Liver (tissue), 9 donors: Measurements from ENCODE around the gene GALNT14. TPM values are rescaled to one million over a fixed set of nuclear protein-coding genes. Genes with fewer than 3 reads are reported as not detected.

Source experiments
- DNase-seq: peaks from one replicate; pipeline ENCODE4 v3.0.0-alpha.2; 2017; ENCODE audit warnings: low spot score
- H3K27ac ChIP-seq, 2 donors: one replicate each; pipeline ENCODE4 v1.7.0; 2013; ENCODE audit warnings: inconsistent platforms in 2 of 2, low read length in 2 of 2, control low read depth in 1 of 2, low read depth in 1 of 2, mild to moderate bottlenecking in 1 of 2
- H3K27me3 ChIP-seq, 4 donors: one replicate each; pipeline versions ENCODE4 v1.6.1 to v1.7.0; 2013; ENCODE audit warnings: low read length in 3 of 4, inconsistent platforms in 1 of 4, mild to moderate bottlenecking in 1 of 4, moderate library complexity in 1 of 4; ENCODE audit not compliant: control insufficient read depth in 4 of 4, insufficient read depth in 4 of 4
- H3K36me3 ChIP-seq, 4 donors: one replicate each; pipeline versions ENCODE4 v1.6.1 to v1.7.0; 2013; ENCODE audit warnings: low read length in 3 of 4, mild to moderate bottlenecking in 3 of 4, low read depth in 1 of 4, moderate library complexity in 1 of 4; ENCODE audit not compliant: control insufficient read depth in 4 of 4, insufficient read depth in 3 of 4
- H3K4me1 ChIP-seq, 4 donors: one replicate each; pipeline versions ENCODE4 v1.6.1 to v1.7.0; 2013; ENCODE audit warnings: low read length in 3 of 4, mild to moderate bottlenecking in 3 of 4, moderate library complexity in 1 of 4; ENCODE audit not compliant: control insufficient read depth in 4 of 4, insufficient read depth in 4 of 4
- H3K4me3 ChIP-seq, 3 donors: one replicate each; pipeline versions ENCODE4 v1.6.1 to v1.7.0; 2013; ENCODE audit warnings: low read length in 3 of 3, control low read depth in 1 of 3, low read depth in 1 of 3, mild to moderate bottlenecking in 1 of 3
- H3K9ac ChIP-seq, 2 donors: one replicate each; pipeline ENCODE4 v1.7.0; 2013; ENCODE audit warnings: low read length in 2 of 2, mild to moderate bottlenecking in 2 of 2, moderate library complexity in 2 of 2, control low read depth in 1 of 2, low read depth in 1 of 2
- H3K9me3 ChIP-seq, 4 donors: one replicate each; pipeline versions ENCODE4 v1.6.1 to v1.7.0; 2013; ENCODE audit warnings: low read length in 3 of 4; ENCODE audit not compliant: control insufficient read depth in 4 of 4
- ATF3 ChIP-seq: IDR thresholded peaks from 2 replicates; pipeline ENCODE4 v1.6.1; 2016; ENCODE audit warnings: antibody characterized with exemption
- CTCF ChIP-seq: fragments of 150-350 bp; IDR thresholded peaks from 2 replicates; pipeline ENCODE4 v1.5.1; 2017; ENCODE audit warnings: improper control_type of control experiment, low read depth, low read length; ENCODE audit not compliant: missing input control
- EGR1 ChIP-seq, 2 donors: IDR thresholded peaks; 2 replicates each; pipeline ENCODE4 v1.6.1; 2016 to 2018; ENCODE audit warnings: antibody characterized with exemption in 2 of 2, low read depth in 2 of 2
- FOXA1 ChIP-seq: IDR thresholded peaks from 2 replicates; pipeline ENCODE4 v1.6.1; 2016; ENCODE audit warnings: antibody characterized with exemption
- FOXA2 ChIP-seq: IDR thresholded peaks from 2 replicates; pipeline ENCODE4 v1.6.1; 2016; ENCODE audit warnings: antibody characterized with exemption
- GABPA ChIP-seq, 2 donors: IDR thresholded peaks in 1 of 2; conservative IDR thresholded peaks in 1 of 2; 2 replicates each; pipeline ENCODE4 v1.6.1; 2016; ENCODE audit warnings: antibody characterized with exemption in 2 of 2, mild to moderate bottlenecking in 1 of 2, moderate library complexity in 1 of 2
- HNF4A ChIP-seq, 2 donors: conservative IDR thresholded peaks; 2 replicates each; pipeline ENCODE4 v1.6.1; 2016; ENCODE audit warnings: antibody characterized with exemption in 2 of 2, mild to moderate bottlenecking in 2 of 2
- HNF4G ChIP-seq: IDR thresholded peaks from 2 replicates; pipeline ENCODE4 v1.6.1; 2016; ENCODE audit warnings: antibody characterized with exemption
- JUND ChIP-seq, 2 donors: IDR thresholded peaks; 2 replicates each; pipeline ENCODE4 v1.6.1; 2016; ENCODE audit warnings: antibody characterized with exemption in 2 of 2
- MAX ChIP-seq: IDR thresholded peaks from 2 replicates; pipeline ENCODE4 v1.6.1; 2016; ENCODE audit warnings: antibody characterized with exemption
- NR2F2 ChIP-seq: IDR thresholded peaks from 2 replicates; pipeline ENCODE4 v1.6.1; 2016; ENCODE audit warnings: antibody characterized with exemption
- RAD21 ChIP-seq, 2 donors: IDR thresholded peaks; 2 replicates each; pipeline ENCODE4 v1.6.1; 2016; ENCODE audit warnings: antibody characterized with exemption in 2 of 2, mild to moderate bottlenecking in 2 of 2
- REST ChIP-seq: IDR thresholded peaks from 2 replicates; pipeline ENCODE4 v1.6.1; 2016; ENCODE audit warnings: antibody characterized with exemption, mild to moderate bottlenecking
- RXRA ChIP-seq, 2 donors: IDR thresholded peaks; 2 replicates each; pipeline ENCODE4 v1.6.1; 2017 to 2018; ENCODE audit warnings: antibody characterized with exemption in 2 of 2, mild to moderate bottlenecking in 1 of 2
- SP1 ChIP-seq: IDR thresholded peaks from 2 replicates; pipeline ENCODE4 v1.6.1; 2018; ENCODE audit warnings: antibody characterized with exemption, mild to moderate bottlenecking
- TAF1 ChIP-seq: conservative IDR thresholded peaks from 2 replicates; pipeline ENCODE4 v1.6.1; 2016; ENCODE audit warnings: antibody characterized with exemption, mild to moderate bottlenecking
- YY1 ChIP-seq: IDR thresholded peaks from 2 replicates; pipeline ENCODE4 v1.6.1; 2016; ENCODE audit warnings: antibody characterized with exemption, mild to moderate bottlenecking
- ZBTB33 ChIP-seq: IDR thresholded peaks from 2 replicates; pipeline ENCODE4 v1.6.1; 2016; ENCODE audit warnings: antibody characterized with exemption
- WGBS: extraction: QIAGEN DNeasy Blood & Tissue Kit; methylation state at CpG from one replicate; pipeline ENCODE4 v1.1.7; 2013; 5-methylcytosine and 5-hydroxymethylcytosine counted together
- polyA plus RNA-seq, 2 donors: library from polyadenylated mRNA; stranded (reverse) in 1 of 2; unstranded in 1 of 2; fragments of 200-250 nt in 1 of 2; fragments of >200 nt in 1 of 2; fragmentation: Nextera tagmentation in 1 of 2; extraction: Ambion mirVana in 1 of 2; gene quantifications; one replicate each; pipeline versions ENCODE4 v1.2.1 to v1.2.3, GENCODE V29; 2013 to 2015
- total RNA-seq, 2 donors: library from RNA; depleted of rRNA; stranded (reverse); fragments of >200 nt; gene quantifications; one replicate each; pipeline ENCODE4 v1.2.3, GENCODE V29; 2014
- donor health status: healthy.
- donor health status: healthy.
- donor health status: healthy.
- donor health status: healthy.
- donor health status: healthy.

Gene GALNT14
- total and polyA plus RNA-seq, 4 donors, result 0.86 to 2.0 (median 1.5) TPM

GRCh38 chr2:31168291-31168690 is 30.1 kb upstream of the GALNT14 start:
- Histone ChIP-seq H3K27ac (no peak overlapping the region), H3K36me3 (no peaks in the 10 kb centered on the region), H3K27me3 (no peaks in the 10 kb centered on the region), H3K9me3 (no peaks in the 10 kb centered on the region), H3K4me3 (no peak overlapping the region), H3K9ac (no peak overlapping the region), H3K4me1 (no peaks in the 10 kb centered on the region)
- DNase-seq, result no peak
- WGBS, result 89% methylated on average over 6 of the region's 6 CpGs
- no peak for TF ChIP-seq MAX
- TF ChIP-seq HNF4G, result no peak
- no peak for TF ChIP-seq REST
- TF ChIP-seq JUND (IDR thresholded peaks at IDR 0.05), result no peak
- TF ChIP-seq RAD21 (IDR thresholded peaks at IDR 0.05), result no peak
- TF ChIP-seq SP1, result no peak
- TF ChIP-seq YY1, result no peak
- no peak for TF ChIP-seq RXRA (IDR thresholded peaks at IDR 0.05)
- TF ChIP-seq NR2F2, result no peak
- TF ChIP-seq FOXA1, result no peak
- no peak for TF ChIP-seq HNF4A (conservative IDR thresholded peaks at IDR 0.05)
- no peak for TF ChIP-seq GABPA (IDR thresholded peaks at IDR 0.05 in 1 of 2, conservative IDR thresholded peaks at IDR 0.05 in 1 of 2)
- no peak for TF ChIP-seq CTCF
- TF ChIP-seq EGR1 (IDR thresholded peaks at IDR 0.05; ENCODE audit: low read depth in 2 of 2), result no peak

- H3K27ac ChIP-seq, result no peak overlapping the region
- no peaks in the 10 kb centered on the region for H3K9me3 ChIP-seq
- TF ChIP-seq FOXA2, result no peak
- no peak for TF ChIP-seq YY1
- no peak for TF ChIP-seq JUND (IDR thresholded peaks at IDR 0.05)
- no peak for TF ChIP-seq RXRA (IDR thresholded peaks at IDR 0.05)
- TF ChIP-seq TAF1, result no peak
- no peak for TF ChIP-seq HNF4A (conservative IDR thresholded peaks at IDR 0.05)
- no peak for TF ChIP-seq CTCF
- no peak for TF ChIP-seq ZBTB33
- no peak for TF ChIP-seq MAX
- TF ChIP-seq ATF3, result no peak
- no peak for TF ChIP-seq FOXA1
- TF ChIP-seq HNF4G, result no peak
- TF ChIP-seq RAD21 (IDR thresholded peaks at IDR 0.05), result no peak
- no peak for TF ChIP-seq GABPA (IDR thresholded peaks at IDR 0.05 in 1 of 2, conservative IDR thresholded peaks at IDR 0.05 in 1 of 2)
- no peaks in the 10 kb centered on the region for H3K27me3 ChIP-seq
- H3K36me3 ChIP-seq, result no peaks in the 10 kb centered on the region
- no peak overlapping the region for H3K4me3 ChIP-seq
- no peaks in the 10 kb centered on the region for H3K4me1 ChIP-seq
- DNase-seq, result no peak
- H3K9ac ChIP-seq, result no peak overlapping the region
- WGBS, result 79% methylated on average over 1 of the region's 1 CpG
These were observed 28.7 kb upstream of the GALNT14 start for GRCh38 chr2:31166925-31167324.
